HG03378 (cell line): ENCODE data around the gene TP73.

Experiments
- ATAC-seq: cut with Tn5 transposase; IDR thresholded peaks from one replicate; pipeline ENCODE4 v1.9.1; 2021; ENCODE audit warnings: mild to moderate bottlenecking, moderate library complexity; ENCODE audit not compliant: unreplicated experiment

TP73 gene

DNA sequence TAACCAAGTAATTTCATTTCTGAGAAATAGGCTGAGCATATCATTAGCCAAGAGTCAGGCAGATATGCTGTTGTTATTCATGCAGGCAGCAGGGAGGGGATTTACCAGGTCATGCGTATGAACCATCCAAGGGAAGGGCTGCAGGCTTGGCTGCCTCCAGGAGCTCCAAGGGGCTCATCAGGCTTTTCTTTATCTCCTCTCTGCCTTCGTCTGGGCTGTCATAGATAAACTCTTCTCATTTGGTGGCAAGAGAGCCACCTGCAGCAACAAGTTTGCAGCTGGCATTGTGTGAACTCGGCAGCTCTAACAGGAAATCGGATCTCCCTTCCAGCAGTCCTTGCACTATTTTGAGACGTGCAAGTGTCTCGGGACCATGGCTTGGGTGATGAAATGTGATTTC lies 107.5 kb downstream of the TP73 start:
- no peak for ATAC-seq

DNA sequence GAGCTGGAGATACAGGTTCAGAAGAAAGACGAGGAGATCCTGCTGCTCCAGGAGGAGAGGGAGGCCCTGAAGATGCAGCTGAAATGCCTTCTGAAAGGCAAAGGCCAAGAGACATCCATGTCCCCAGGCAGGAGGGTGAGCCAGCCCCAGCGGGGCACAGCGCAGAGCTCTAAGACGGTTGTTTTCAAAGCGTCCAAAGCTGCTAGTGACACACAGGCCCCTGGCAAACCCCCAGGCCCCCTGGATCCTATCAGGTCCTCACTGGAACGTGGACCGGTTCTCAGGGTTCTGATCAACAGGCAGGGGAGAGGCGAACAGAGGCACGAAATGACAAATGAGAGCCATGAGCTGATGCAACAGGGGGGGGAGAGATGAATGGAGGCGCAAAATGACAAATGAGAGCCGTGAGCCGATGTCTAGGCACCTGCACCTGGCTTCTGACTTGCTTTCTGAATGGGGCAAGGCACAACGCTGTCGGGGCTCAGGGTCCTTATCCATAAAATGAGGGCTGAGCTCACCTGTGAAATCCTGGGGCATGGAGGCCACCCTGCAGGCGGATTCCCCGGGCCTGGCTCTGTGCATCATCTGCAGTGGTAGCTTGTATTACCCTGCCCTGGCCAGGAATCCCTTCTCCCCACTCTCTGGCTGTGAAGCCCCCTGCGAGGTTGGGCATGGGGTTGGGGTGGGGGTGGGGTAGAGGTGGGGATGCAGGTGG lies 109.1 kb downstream of the TP73 start:
- ATAC-seq: no peak

DNA sequence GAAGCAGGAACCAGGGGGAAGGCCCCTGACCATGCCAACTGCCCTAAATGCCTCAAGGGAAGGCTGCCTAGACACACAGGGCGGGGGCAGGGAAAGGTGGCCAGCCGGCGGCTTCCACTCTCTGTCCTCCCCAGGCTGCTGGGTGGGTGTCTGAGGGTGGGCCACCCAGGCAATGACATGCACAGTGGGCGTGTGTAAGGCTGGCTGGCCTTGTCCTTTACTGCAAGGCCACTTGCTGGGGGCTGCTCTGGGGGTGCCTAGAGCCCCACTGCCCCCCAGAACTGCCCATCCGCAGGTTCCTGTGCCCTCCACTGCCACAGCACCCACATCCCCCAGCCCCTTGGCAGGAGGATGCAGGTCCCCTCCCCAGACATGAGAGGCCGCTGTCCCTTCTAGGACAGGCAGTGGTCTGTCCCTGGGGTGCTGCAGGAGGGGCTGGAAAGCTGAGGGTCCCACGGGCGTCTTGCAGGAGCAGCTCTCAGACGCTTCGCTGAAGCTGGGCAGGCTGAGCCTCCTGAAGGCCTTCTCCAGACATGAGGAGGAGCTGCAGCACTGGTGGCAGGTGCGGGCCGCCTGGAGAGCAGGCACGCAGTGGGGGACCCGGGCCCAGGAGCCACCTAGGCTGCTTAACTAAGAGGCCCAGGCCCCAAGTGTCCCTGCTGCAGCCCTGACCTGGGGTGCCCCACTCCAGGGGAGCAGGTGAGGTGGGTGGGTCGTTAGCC lies 110.0 kb downstream of the TP73 start:
- ATAC-seq: no peak

DNA sequence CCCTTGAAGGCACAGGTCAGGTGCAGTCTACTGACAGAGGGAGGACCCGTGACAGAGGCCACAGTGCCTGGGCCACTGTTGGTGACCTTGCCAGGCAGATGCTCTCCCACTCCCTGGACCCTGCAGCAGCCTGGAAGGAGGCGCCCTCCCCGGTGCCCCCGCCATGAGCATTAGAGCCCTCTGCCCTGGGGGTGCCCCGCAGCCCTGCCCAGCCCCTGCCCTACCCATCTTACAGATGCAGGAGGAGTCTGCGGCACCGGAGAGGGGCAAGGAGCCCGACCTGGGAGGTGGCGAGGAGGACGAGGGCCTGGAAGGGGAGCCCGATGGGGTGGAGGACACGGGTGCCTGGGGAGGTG lies 110.5 kb downstream of the TP73 start:
- no peak for ATAC-seq

DNA sequence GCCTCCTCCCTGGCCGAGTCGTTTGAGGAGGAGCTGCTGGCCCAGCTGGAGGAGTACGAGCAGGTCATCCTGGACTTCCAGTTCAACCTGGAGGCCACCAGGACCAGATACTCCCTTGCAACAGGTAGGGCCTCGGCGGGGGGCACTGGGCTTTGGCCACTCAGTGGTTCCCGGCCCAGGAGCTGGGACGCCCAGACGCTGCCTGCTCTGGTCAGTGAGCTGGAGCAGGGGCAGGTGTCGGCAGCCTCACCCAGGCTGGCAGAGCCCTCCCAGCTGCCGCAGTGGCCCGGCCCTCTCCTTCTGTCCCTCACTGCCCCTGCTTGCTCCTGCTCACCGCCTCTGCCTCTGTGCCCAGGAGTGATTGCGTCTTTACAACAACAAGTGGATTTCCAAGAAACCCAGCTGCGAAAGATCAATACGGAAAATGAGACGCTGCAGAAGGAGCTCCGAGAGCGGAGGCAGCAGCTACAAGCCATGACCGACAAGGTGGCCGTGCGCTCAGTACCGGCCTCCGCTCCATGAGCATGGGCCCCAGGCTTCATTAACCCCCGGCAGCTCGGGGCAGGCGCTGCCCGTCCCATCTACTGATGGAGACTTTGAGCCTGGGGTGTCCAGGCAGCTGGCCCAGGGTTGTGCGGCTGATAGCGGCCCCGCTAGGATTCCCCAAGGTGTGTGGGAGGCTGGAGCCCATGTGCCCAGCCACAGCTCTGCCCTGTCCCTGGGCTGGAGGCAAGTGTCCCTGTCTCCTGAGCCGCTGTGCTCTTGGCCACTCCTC lies 111.2 kb downstream of the TP73 start:
- no peak for ATAC-seq

DNA sequence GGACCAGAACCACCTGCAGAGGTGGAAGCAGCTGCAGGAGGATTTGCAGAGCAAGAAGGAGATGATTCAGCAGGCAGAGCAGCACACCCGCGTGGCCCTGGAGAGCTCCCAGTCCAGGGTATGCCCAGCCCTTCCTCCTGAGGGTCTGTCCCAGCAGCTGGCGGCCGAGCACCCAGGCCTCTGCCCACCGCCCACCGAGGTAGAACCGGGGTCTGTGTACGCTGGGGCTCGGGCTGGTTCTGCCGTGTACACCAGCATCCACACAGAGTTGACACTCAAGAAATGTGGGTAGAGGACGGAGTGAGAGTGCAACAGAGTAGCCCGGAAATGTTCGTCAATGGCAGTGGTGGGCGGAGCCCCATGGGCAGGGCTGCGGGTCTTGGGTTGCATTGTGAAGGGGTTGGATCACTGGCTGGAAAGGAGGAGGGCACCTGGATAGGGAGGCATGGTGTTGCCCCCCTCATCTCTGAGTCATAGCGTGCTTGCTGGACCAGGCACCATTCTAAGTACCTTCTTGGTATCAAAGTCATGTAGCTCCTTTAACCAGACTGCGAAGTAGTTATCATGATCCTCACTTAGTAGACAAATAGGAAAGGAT lies 115.1 kb downstream of the TP73 start:
- ATAC-seq: no peak

DNA sequence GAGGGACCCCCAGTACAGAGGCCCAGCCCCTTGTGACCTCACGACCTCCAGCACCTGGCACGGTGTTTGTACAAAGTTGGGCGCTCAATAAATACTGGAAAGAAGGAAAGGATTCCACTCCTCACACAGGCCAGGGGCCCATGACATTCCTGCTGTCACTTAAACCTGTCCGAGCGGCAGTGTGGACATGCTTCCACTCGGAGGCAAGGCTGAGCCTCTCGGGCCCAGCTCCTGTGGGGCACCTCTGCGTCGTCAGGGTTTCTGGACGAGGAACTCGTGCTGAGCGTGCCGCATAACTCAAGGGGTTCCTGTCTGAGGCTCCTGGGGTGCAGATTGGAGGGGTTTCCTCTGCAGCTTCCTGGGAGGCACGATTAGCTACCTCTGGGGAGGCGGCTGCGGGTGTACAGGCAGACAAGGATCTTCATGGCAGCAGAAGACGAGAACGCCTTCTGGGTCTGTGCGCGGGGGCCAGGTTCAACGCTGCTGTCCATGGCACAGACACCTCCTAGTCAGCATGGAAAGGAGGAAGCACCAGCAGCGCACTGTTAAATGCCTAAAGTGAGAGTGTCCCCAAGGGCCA lies 116.6 kb downstream of the TP73 start:
- ATAC-seq: no peak

DNA sequence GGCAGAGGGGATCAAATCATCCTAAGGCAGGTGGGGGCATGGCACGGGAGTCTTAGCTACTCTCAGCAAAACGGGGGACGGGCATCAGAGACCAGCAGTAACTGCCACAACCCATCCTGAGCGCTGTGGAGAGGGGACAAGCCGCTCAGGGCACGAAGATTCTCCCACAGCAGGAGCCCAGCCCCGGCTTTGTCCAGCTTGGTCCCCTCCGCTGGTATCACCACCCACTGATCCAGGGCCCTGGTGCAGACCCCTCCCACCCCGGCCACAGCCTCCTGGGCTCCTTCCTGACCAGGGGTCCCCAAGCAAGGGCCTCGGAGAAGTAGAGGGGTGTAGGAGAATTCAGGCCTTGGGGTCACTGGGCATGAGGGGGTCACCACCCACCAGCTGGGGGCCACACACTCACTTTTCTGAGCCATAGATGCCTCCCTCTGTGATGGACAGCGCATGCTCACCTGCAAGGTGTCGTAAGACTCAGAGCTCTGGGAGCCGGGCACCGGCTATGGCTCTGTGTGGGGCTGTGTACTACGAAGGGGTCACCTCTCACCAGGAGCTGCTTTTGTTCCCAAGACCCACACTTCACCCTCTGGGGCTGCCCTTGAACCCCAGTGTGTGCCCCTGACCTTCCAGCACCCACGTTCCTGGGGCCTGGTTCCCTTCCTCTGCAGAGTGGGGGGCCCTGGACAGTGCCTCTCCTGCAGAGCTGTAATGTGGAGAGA lies 117.9 kb downstream of the TP73 start:
- no peak for ATAC-seq

DNA sequence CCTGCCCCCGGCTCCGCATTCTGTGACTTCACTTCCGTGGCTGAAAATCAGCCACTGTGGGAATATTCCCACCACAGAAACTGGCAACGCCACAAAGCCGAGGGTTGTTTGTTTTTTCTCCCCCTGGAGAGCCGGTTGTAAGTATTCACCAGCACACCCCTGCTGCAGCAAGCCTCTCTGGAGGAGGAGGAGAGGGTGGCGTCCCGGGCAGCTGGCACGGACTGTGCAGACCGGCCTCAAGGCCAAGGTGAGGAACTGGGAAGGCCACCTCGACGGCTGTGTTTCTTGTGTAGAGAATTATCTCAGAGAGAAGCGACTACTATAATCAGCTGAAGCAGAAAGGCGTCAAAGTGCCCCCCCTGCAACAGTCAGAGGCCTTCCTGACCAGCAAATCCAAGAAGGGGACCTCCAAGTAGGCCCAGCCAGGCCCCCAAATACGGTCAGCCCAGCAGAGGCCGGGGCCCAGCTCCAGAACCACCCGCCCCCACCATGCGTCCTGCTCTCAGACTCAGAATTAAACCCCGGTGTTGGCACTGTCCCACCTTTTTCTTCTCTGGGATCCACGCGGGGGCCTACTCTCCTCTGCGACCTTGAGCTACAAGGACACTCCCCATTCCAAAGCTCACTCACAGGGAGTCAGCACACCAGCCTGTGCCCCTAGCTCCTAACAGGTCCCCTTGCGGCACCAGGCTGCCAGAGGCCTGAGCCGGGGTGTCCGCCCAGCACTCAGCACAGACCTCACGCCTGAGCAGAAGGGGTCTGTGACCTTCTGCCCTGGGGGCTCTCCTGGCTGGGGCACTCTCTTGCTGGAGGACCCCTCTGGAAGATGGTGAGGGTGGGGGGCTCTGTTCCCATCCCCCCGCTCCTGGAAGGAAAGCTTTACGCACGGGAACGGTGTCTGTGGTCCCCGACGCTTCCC lies 119.1 kb downstream of the TP73 start:
- no peak for ATAC-seq

DNA sequence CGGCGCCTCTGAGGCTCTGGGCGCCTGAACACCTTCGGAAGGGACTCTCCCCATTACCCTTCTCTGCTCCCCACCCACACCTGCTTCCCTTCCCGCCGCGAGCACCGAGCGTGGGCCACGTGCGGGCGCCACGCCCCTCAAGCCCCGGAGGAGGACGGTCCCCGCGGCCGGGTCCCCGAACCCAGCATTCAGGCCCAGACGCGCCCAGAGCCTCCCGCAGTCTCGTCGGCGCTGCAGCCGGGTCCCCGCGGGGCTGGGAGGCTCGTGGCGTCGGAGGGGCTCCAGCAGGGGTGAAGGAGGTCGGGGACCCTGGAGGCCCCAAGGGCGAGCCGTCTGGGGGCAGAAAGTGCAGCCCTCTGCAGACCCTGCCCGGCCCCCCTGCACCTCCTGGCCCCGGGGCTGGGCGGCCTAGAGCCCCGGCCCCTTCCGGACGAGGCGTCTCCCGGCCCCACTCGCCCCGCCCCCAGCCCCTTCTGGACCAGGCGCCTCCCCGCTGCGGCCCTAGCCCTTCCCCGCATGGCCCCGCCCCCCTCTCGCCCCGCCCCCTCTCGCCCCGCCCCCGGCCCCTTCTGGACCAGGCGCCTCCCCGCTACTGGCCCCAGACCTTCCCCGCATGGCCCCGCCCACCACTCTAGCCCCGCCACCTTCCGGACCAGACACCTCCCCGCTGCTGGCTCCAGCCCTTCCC lies 119.9 kb downstream of the TP73 start:
- no peak for ATAC-seq

DNA sequence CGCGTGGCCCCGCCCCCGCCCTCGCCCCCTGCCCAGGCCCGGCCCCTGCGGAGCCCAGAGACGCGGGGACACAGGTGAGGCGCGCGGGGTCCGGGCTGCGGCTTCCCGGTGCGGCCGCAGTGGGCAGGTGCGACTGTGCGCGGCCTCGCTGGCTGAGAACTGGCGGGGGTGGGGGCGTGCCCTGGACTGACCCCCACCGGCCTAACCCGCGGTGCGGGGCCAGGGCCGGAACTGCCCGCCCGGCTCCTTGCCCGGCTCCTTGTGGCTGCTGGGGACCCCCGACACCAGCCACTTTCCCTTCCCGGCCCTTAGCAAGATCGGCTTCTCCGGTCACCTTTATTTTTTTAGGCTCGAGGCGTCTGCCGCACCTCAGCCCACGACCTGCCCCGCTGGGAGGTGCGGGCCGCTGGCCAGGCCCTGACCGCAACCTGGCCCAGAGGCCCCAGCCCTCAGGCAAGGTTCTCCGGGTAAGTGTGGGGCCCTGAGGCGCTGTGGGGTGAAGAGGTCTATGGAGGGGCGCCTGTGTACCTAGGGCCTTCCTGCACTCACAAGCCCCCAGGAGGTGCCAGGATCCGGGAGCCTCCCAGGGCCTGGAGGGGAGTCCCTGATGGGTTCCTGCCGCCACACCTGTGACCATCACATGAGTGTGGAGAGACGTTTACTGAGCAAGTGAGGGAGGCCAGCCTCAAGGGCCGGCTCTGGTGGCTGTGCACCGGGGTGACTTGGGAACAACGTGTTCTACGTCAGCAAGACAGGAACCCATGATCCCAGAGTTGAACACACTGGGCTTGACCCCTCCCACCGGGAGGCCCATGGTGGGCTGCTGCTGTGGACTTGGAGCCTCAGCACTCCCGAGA lies 120.6 kb downstream of the TP73 start, which contains the start of gene SMIM1:
TSS of gene SMIM1 (plus strand) at position 35 of the 857 bp plus-strand sequence. CDS start 2,625 bp downstream, outside the sequence.
- ATAC-seq: no peak

DNA sequence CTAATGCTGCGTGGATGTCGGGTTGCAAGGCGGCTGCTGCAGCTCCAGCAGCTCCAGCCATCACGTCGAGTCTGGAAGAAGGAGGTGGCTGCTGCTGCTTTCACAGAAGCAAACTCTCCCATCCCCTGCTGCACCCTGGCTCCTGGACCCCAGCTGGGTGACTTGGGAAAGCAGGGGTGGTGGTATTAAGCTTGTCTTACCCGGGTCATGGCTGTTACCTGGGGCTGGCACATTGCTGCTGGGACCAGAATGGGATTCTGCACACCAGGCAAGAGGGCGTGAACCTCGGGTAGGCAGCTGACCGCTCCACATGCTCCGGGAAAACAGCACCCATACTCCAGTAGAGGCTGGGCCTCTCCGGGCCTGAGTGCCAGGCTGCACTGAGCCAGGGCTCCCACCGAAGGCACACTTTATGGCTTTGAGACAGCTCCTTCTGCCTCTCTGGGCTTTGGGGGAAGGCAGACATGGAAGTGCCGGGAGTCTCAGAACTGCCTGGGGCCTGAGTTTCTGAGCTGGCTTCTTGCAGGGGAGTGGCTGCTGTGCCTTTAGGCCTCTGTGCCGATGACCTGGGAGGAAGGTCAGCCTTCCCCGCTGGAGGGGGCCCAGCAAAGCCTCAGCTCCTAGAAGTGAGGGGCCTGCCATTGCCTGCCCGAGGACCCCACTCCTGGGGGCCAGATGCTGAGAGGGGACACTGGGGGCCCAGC lies 121.4 kb downstream of the TP73 start:
- no peak for ATAC-seq

DNA sequence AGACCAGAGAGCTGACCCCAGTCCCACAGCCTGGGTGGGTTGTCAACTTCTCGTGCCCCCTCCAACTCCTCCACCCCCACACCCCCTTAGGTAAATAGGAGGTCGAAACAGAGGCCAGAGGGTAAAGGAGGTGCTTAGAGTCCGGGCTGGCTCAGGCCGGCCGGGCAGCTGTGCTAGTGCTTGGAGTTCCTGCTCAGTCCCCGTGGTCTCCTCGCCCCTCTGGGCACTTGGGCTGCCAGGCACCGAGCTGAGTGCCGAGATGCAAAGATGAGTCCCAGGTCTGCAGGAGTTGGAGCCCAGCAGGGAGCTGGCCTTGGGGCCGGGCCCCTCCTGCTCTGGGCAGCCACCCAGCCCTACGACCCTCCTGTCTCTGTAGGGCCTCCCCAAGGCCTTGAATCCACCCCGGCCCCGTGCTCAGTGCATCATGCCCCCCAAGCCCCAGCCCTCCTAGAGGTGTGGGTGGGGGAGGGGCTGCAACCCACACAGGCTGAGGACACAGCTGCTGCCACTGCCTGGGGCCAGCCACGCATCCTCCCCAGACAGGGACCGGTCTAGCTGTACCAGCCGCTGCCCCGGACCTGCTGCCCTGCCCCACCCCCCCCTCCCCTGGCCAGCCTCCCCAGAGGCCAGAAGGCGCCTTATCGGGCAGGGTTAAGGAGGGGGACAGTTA lies 122.1 kb downstream of the TP73 start:
- ATAC-seq: no peak

DNA sequence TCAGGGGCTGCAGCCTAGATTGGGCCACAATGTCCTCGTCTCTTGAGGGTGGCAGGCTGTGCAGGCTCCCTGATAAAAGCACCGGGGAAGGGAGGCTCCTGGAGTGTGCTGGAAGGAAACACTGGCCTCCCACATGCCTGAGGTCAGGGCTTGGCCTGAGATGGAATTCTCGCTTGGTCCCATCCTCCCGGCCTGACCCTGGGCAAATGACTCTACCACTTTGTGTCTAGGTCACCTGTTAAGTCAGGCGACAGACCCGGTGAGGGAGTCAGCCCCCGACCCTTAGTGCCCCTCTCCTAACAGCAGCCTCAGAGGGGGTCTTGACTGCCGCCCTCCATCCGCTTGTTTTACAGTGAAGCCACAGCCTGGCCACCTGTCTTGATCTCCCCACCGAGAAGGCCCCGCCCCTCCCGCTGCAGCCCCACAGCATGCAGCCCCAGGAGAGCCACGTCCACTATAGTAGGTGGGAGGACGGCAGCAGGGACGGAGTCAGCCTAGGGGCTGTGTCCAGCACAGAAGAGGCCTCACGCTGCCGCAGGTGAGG lies 122.7 kb downstream of the TP73 start:
- no peak for ATAC-seq

DNA sequence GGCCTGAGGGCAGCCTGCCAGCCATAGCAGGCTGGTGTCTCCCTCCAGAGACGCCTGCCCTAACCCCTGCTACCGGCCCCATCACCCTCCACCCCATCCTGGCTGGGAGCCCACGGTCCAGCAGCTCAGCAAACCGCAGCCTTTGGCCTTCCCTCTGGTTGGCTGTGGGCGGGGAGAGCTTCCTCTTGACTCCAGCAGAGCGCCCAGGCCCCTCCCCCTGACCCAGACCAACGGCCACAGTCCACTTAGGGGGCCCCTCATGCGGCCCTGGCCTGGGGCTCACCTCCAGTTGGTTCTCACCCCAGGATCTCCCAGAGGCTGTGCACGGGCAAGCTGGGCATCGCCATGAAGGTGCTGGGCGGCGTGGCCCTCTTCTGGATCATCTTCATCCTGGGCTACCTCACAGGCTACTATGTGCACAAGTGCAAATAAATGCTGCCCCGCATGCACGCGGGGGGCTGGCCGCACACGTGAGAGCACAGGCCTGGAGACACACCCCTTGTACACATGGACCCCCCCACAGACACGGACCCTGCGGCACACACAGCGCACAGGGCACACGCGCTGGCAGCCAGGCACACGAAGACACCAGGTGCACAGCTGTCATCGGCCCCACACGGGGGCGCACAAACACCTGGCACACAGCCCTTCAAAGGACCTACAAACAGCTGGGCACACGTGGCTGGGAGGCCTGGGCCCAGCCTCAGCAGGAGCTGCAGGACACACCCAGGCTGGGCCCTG lies 123.3 kb downstream of the TP73 start:
- no peak for ATAC-seq
